GM12878 (cell line): ENCODE measurements around the gene CLDN7. TPM values are rescaled to one million over a fixed set of nuclear protein-coding genes. Genes with fewer than 3 reads are reported as not detected.
A peak's percentile ranks its signal among the peaks of the same experiment; 100 is the strongest.

Experiments used
- ATAC-seq: fragments of 200-7000 bp; cut with Tn5 transposase; 3 replicates; pipeline ENCODE4 v1.9.1; 2020; ENCODE audit warnings: mild to moderate bottlenecking, moderate library complexity
- BruUV-seq: library from RNA; stranded (reverse); fragments of 400-500 nt; replicated peaks from 2 replicates; lab custom pipeline; 2021; lab: Mats Ljungman, UMichigan
- CTCF ChIA-PET: fragments of 300-600 bp; sonication (Branson Sonifier 250); formaldehyde crosslinking; extraction: SDS; loops from one replicate; lab custom pipeline; 2021; ENCODE audit warnings: inconsistent platforms; lab: Yijun Ruan, JAX
- POLR2A ChIA-PET: fragments of 350-600 bp; formaldehyde crosslinking; extraction: SDS; loops from one replicate; lab custom pipeline; 2021; ENCODE audit warnings: inconsistent platforms; lab: Charles Lee
- RAD21 ChIA-PET: fragments of 300-600 bp; sonication (Branson Sonifier 250); formaldehyde crosslinking; loops from one replicate; lab custom pipeline; 2023; ENCODE audit warnings: antibody characterized with exemption; ENCODE audit not compliant: unreplicated experiment; lab: Charles Lee
- SMC1A ChIA-PET: fragments of 300-600 bp; sonication (Branson Sonifier 250); formaldehyde crosslinking; loops from one replicate; lab custom pipeline; 2023; ENCODE audit not compliant: unreplicated experiment, uncharacterized antibody; lab: Charles Lee
- DNase-seq: peaks from one replicate; pipeline ENCODE4 v3.0.0-alpha.2; 2011; ENCODE audit warnings: low read depth, low spot score
- FAIRE-seq: peaks from 3 replicates; lab custom pipeline; 2011; peaks lifted over from hg19 to GRCh38; lab: Jason Lieb, UNC
- H2AFZ ChIP-seq: 2 replicates; pipeline ENCODE4 v1.6.0; 2011; ENCODE audit warnings: low read depth, low read length, control low read depth; ENCODE audit not compliant: control insufficient read depth
- H3K27ac ChIP-seq: 2 replicates; pipeline ENCODE4 v1.5.1; 2011; ENCODE audit warnings: control low read depth; ENCODE audit not compliant: control insufficient read depth, insufficient read depth
- H3K27me3 ChIP-seq, 2 experiments: replicated peaks in 1 of 2; 2 replicates each; pipeline versions ENCODE4 v1.6.0 to v1.6.1; 2011; ENCODE audit warnings: low read length in 1 of 2; ENCODE audit not compliant: control insufficient read depth in 2 of 2, insufficient read depth in 2 of 2
- H3K36me3 ChIP-seq, 2 experiments: 2 replicates each; pipeline ENCODE4 v1.5.1; 2011; ENCODE audit warnings: low read length in 1 of 2; ENCODE audit not compliant: control insufficient read depth in 2 of 2, insufficient read depth in 2 of 2
- H3K4me1 ChIP-seq: 2 replicates; pipeline ENCODE4 v1.6.1; 2011; ENCODE audit warnings: mild to moderate bottlenecking, low read length, moderate library complexity, mixed read lengths; ENCODE audit not compliant: control insufficient read depth, insufficient read depth
- H3K4me2 ChIP-seq: 2 replicates; pipeline ENCODE4 v1.6.0; 2011; ENCODE audit warnings: control low read depth; ENCODE audit not compliant: control insufficient read depth, insufficient read depth
- H3K4me3 ChIP-seq: fragments of 200-600 bp; sonication (generic); 2 replicates; pipeline ENCODE4 v1.5.1; 2016
- H3K79me2 ChIP-seq: 2 replicates; pipeline ENCODE4 v1.6.0; 2011; ENCODE audit warnings: low read length; ENCODE audit not compliant: control insufficient read depth, insufficient read depth
- H3K9ac ChIP-seq: 2 replicates; pipeline ENCODE4 v1.8.0; 2011; ENCODE audit warnings: low read length, control low read depth, mixed read lengths; ENCODE audit not compliant: control insufficient read depth, insufficient read depth
- H3K9me3 ChIP-seq: replicated peaks from 3 replicates; pipeline ENCODE4 v1.5.1; 2011; ENCODE audit warnings: mild to moderate bottlenecking, low read length; ENCODE audit not compliant: control insufficient read depth, insufficient read depth
- H4K20me1 ChIP-seq: 2 replicates; pipeline ENCODE4 v1.6.0; 2011; ENCODE audit not compliant: control insufficient read depth, insufficient read depth
- CREB1 ChIP-seq: IDR thresholded peaks from 2 replicates; pipeline ENCODE4 v1.6.1; 2012; ENCODE audit warnings: low read depth, mild to moderate bottlenecking, inconsistent platforms
- CREM ChIP-seq: IDR thresholded peaks from 2 replicates; pipeline ENCODE4 v1.6.1; 2014; ENCODE audit warnings: antibody characterized with exemption, low read depth
- HCFC1 ChIP-seq: fragments of 150-350 bp; IDR thresholded peaks from 2 replicates; pipeline ENCODE4 v1.6.1; 2014; ENCODE audit warnings: low read length
- IKZF1 ChIP-seq: fragments of 450-650 bp; conservative IDR thresholded peaks from 2 replicates; pipeline ENCODE4 v1.6.1; 2017; ENCODE audit warnings: antibody characterized with exemption, mild to moderate bottlenecking
- IRF4 ChIP-seq: IDR thresholded peaks from 2 replicates; pipeline ENCODE4 v1.6.1; 2011; ENCODE audit warnings: low read depth, low read length
- PAX5 ChIP-seq: IDR thresholded peaks from 2 replicates; pipeline ENCODE4 v1.6.1; 2011; ENCODE audit warnings: low read depth, low read length, borderline replicate concordance
- RB1 ChIP-seq: fragments of 450-650 bp; formaldehyde crosslinking; IDR thresholded peaks from 2 replicates; pipeline ENCODE4 v1.6.1; 2017; ENCODE audit warnings: mild to moderate bottlenecking, borderline replicate concordance
- SIN3A ChIP-seq: IDR thresholded peaks from 2 replicates; pipeline ENCODE4 v1.6.1; 2012; ENCODE audit warnings: low read depth, low read length, improper control_type of control experiment
- TARDBP ChIP-seq: IDR thresholded peaks from 2 replicates; pipeline ENCODE4 v1.6.1; 2016; ENCODE audit warnings: borderline replicate concordance
- YY1 ChIP-seq: IDR thresholded peaks from 2 replicates; pipeline ENCODE4 v1.6.1; 2011; ENCODE audit warnings: low read depth, mild to moderate bottlenecking, low read length
- WGBS: methylation state at CpG from one replicate; pipeline ENCODE4 v1.1.6; 2016; ENCODE audit warnings: low lambda C conversion rate; ENCODE audit not compliant: insufficient replicate concordance, insufficient coverage; ENCODE audit errors: missing lambda C conversion rate; 5-methylcytosine and 5-hydroxymethylcytosine counted together
- in situ Hi-C: fragments of 300-500 bp; cut with MboI; formaldehyde crosslinking; loops from 9 replicates; pipeline ENCODE4 v1.14.3; 2018; ENCODE audit warnings: mixed read lengths
- intact Hi-C: fragments of 100-400 bp; cut with micrococcal nuclease; formaldehyde crosslinking; loops from one replicate; pipeline ENCODE4 v1.14.2; 2022; ENCODE audit not compliant: unreplicated experiment
- polyA plus RNA-seq, 11 experiments: library from polyadenylated mRNA; depleted of rRNA in 4 of 11; unstranded in 6 of 11; stranded (reverse) in 5 of 11; fragments of >200 nt; fragmentation: Nextera tagmentation in 4 of 11; fragmentation: Illumina TruSeq in 1 of 11; extraction: Ambion mirVana in 4 of 11; extraction: Trizol in 1 of 11; gene quantifications; 1 replicate in 1 of 11; 2 replicates in 10 of 11; pipeline versions ENCODE4 v1.2.1 to v1.2.3, GENCODE V29; 2011 to 2016; ENCODE audit warnings: inconsistent platforms in 2 of 11, missing spikeins in 2 of 11, low read depth in 1 of 11
- total RNA-seq, 4 experiments: library from RNA; depleted of rRNA in 3 of 4; stranded (reverse); fragments of >200 nt in 3 of 4; fragmentation: Illumina TruSeq in 1 of 4; extraction: Trizol in 1 of 4; gene quantifications; 2 replicates each; pipeline versions ENCODE4 v1.2.1 to v1.2.3, GENCODE V29; 2013 to 2021
- TF ChIP-seq, protein P1 (sequence below), 3 experiments: IDR thresholded peaks in 2 of 3; conservative IDR thresholded peaks in 1 of 3; 2 replicates each; pipeline ENCODE4 v1.5.1; 2011; ENCODE audit warnings: low read depth in 3 of 3, low read length in 3 of 3, mild to moderate bottlenecking in 3 of 3, control low read depth in 2 of 3, moderate library complexity in 2 of 3, inconsistent platforms in 1 of 3, mixed read lengths in 1 of 3; ENCODE audit not compliant: control insufficient read depth in 2 of 3, insufficient read depth in 1 of 3; ENCODE audit errors: extremely low read depth in 1 of 3
- TF ChIP-seq, protein P2 (sequence below): fragments of 450-650 bp; formaldehyde crosslinking; IDR thresholded peaks from 2 replicates; pipeline ENCODE4 v1.4.0; 2020; ENCODE audit warnings: mild to moderate bottlenecking, moderate library complexity
- TF ChIP-seq, protein P3 (sequence below): IDR thresholded peaks from 2 replicates; pipeline ENCODE4 v1.6.1; 2011; ENCODE audit warnings: low read depth, mild to moderate bottlenecking, low read length, moderate library complexity, borderline replicate concordance; ENCODE audit errors: extremely low read depth
- TF ChIP-seq, protein P4 (sequence below): fragments of 450-650 bp; IDR thresholded peaks from 2 replicates; pipeline ENCODE4 v1.6.1; 2014; ENCODE audit warnings: mild to moderate bottlenecking

CLDN7 gene
- total and polyA plus RNA-seq, 10 of the 15 experiments (the other 5 are each of a cell fraction or from before 2014, with no cell fraction given): 0.19 to 1.3 (median 0.36) TPM; not detected in 5

DNA sequence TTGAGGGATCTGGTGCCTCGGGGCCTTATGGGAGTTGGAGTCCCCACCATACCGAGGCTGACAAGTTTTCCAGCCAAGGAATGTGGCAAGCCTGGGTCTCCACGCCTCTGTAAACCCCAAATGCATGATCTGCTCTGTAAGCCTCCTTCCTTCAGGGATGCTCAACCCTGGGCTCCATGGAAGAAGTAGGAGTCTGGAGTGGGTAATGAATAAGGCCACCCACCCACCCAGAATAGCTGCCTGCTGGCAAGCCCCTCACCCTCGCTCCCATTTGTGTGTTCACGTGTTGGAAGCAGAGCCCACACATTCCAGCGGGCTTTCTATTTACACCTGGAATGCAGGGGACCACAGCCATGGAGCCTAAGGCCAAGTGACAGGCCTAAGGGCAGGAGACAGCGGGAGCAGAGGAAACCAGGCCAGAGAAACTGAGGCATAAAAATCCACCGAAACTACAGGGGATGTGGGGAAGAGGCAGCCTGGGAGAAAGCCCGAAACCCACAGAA lies 47.1 kb downstream of the CLDN7 start:
- DNase-seq (no peak), ATAC-seq (no peak), FAIRE-seq (peak; percentile 93)
- Histone ChIP-seq H3K27me3 (no peaks in the 10 kb centered on the region), H3K79me2 (peaks cover 6% of the 10 kb centered on the region), H2AFZ (no peak overlapping the region), H4K20me1 (no peaks in the 10 kb centered on the region), H3K4me3 (no peak overlapping the region; the same call in 1 of the 2 replicates), H3K4me1 (peaks cover 18% of the 10 kb centered on the region), H3K9me3 (no peaks in the 10 kb centered on the region), H3K27ac (no peak overlapping the region; the same call in 1 of the 2 replicates), H3K36me3 (no peaks in the 10 kb centered on the region), H3K9ac (no peak overlapping the region), H3K4me2 (peak overlapping the region; percentile 89; the same call in 1 of the 2 replicates)
- ChIA-PET RAD21 (interaction anchor here (0.6 kb wide), 1 partner anchor 28 kb away, joined by 3 read pairs; the partner anchor contains the start of gene GABARAP), CTCF (interaction anchor here (1.2 to 1.9 kb wide), 4 partner anchors 27 to 169 kb away, joined by 3 to 7 read pairs (median 5); partner anchors contain the start of gene SLC2A4), POLR2A (interaction anchor here (1.3 to 3.3 kb wide), 3 partner anchors 19 to 26 kb away, joined by 3 to 12 read pairs (median 7); partner anchors contain the start of genes DVL2 and PHF23), SMC1A (interaction anchor here (1.6 kb wide), 1 partner anchor 36 kb away, joined by 4 read pairs; the partner anchor contains the start of gene CTDNEP1)
- 20% methylated on average over 9 of the region's 9 CpGs for WGBS
- intact Hi-C loops (loop anchor here (2.0 kb wide), 2 partner anchors 24 to 38 kb away; partner anchors contain the start of genes ELP5 and PHF23), in situ Hi-C loops (no loop called here)
- no TSS peak for BruUV-seq
- TF ChIP-seq RB1 (no peak), HCFC1 (peak; percentile 99; the same call in 1 of the 2 replicates), CREB1 (0 out of 2 replicates have a peak, but pooled peaks have one; percentile 36), SIN3A (no peak), IRF4 (no peak), IKZF1 (peak; percentile 12; the same call in 1 of the 2 replicates), TARDBP (peak; percentile 91), YY1 (peak; percentile 6; the same call in 1 of the 2 replicates), PAX5 (no peak), CREM (peak; percentile 30; the same call in 1 of the 2 replicates)
- TF ChIP-seq, protein P1, sequence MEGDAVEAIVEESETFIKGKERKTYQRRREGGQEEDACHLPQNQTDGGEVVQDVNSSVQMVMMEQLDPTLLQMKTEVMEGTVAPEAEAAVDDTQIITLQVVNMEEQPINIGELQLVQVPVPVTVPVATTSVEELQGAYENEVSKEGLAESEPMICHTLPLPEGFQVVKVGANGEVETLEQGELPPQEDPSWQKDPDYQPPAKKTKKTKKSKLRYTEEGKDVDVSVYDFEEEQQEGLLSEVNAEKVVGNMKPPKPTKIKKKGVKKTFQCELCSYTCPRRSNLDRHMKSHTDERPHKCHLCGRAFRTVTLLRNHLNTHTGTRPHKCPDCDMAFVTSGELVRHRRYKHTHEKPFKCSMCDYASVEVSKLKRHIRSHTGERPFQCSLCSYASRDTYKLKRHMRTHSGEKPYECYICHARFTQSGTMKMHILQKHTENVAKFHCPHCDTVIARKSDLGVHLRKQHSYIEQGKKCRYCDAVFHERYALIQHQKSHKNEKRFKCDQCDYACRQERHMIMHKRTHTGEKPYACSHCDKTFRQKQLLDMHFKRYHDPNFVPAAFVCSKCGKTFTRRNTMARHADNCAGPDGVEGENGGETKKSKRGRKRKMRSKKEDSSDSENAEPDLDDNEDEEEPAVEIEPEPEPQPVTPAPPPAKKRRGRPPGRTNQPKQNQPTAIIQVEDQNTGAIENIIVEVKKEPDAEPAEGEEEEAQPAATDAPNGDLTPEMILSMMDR (IDR thresholded peaks at IDR 0.05 in 2 of 3, conservative IDR thresholded peaks at IDR 0.05 in 1 of 3; ENCODE audit: control insufficient read depth in 2 of 3, extremely low read depth in 1 of 3, insufficient read depth in 1 of 3, low read depth in 3 of 3, low read length in 3 of 3): peak in 1 of 3 experiments; percentile 1; a peak in 1 of 6 replicates
- TF ChIP-seq, protein P2, sequence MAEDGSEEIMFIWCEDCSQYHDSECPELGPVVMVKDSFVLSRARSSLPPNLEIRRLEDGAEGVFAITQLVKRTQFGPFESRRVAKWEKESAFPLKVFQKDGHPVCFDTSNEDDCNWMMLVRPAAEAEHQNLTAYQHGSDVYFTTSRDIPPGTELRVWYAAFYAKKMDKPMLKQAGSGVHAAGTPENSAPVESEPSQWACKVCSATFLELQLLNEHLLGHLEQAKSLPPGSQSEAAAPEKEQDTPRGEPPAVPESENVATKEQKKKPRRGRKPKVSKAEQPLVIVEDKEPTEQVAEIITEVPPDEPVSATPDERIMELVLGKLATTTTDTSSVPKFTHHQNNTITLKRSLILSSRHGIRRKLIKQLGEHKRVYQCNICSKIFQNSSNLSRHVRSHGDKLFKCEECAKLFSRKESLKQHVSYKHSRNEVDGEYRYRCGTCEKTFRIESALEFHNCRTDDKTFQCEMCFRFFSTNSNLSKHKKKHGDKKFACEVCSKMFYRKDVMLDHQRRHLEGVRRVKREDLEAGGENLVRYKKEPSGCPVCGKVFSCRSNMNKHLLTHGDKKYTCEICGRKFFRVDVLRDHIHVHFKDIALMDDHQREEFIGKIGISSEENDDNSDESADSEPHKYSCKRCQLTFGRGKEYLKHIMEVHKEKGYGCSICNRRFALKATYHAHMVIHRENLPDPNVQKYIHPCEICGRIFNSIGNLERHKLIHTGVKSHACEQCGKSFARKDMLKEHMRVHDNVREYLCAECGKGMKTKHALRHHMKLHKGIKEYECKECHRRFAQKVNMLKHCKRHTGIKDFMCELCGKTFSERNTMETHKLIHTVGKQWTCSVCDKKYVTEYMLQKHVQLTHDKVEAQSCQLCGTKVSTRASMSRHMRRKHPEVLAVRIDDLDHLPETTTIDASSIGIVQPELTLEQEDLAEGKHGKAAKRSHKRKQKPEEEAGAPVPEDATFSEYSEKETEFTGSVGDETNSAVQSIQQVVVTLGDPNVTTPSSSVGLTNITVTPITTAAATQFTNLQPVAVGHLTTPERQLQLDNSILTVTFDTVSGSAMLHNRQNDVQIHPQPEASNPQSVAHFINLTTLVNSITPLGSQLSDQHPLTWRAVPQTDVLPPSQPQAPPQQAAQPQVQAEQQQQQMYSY: no peak
- TF ChIP-seq, protein P3, sequence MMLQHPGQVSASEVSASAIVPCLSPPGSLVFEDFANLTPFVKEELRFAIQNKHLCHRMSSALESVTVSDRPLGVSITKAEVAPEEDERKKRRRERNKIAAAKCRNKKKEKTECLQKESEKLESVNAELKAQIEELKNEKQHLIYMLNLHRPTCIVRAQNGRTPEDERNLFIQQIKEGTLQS: 0 out of 2 replicates have a peak, but pooled peaks have one; percentile 37
- TF ChIP-seq, protein P4, sequence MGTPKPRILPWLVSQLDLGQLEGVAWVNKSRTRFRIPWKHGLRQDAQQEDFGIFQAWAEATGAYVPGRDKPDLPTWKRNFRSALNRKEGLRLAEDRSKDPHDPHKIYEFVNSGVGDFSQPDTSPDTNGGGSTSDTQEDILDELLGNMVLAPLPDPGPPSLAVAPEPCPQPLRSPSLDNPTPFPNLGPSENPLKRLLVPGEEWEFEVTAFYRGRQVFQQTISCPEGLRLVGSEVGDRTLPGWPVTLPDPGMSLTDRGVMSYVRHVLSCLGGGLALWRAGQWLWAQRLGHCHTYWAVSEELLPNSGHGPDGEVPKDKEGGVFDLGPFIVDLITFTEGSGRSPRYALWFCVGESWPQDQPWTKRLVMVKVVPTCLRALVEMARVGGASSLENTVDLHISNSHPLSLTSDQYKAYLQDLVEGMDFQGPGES: 0 out of 2 replicates have a peak, but pooled peaks have one; percentile 15
